Inflammatory macrophage treated with lipopolysaccharide for 1 hour (primary cell): ENCODE data around the gene TIGD2.

Source experiments
- DNase-seq, 2 donors: peaks; one replicate each; pipeline ENCODE4 v3.0.0-alpha.2; 2020 to 2022

TIGD2 gene

GRCh38 chr4:89110986-89111832 lies at the start of gene TIGD2:
Gene TIGD2 (plus strand): TSS chr4:89111533. CDS start chr4:89112975, 1,442 bp downstream.
- peak; percentile 82 to 88 for DNase-seq

GRCh38 chr4:89064848-89065247 lies 46.5 kb upstream of the TIGD2 start:
- no peak for DNase-seq

GRCh38 chr4:89067417-89067816 lies 43.9 kb upstream of the TIGD2 start:
- no peak for DNase-seq

GRCh38 chr4:89069481-89069880 lies 41.9 kb upstream of the TIGD2 start:
- no peak for DNase-seq

- no peak for DNase-seq
These were observed 41.3 kb upstream of the TIGD2 start for GRCh38 chr4:89070041-89070440.

- no peak for DNase-seq
These were observed 40.0 kb upstream of the TIGD2 start for GRCh38 chr4:89071311-89071710.

GRCh38 chr4:89072921-89073320 lies 38.4 kb upstream of the TIGD2 start:
- no peak for DNase-seq

- no peak for DNase-seq
These were observed 33.6 kb upstream of the TIGD2 start for GRCh38 chr4:89077761-89078160.

GRCh38 chr4:89078300-89078699 lies 33.0 kb upstream of the TIGD2 start:
- DNase-seq, result no peak

- peak; percentile 39 to 41 for DNase-seq
These were observed 12.3 kb upstream of the TIGD2 start for GRCh38 chr4:89099034-89099433.

- DNase-seq, result no peak
These were observed 11.9 kb upstream of the TIGD2 start for GRCh38 chr4:89099471-89099870.

- DNase-seq, result no peak
These were observed 10.5 kb upstream of the TIGD2 start for GRCh38 chr4:89100853-89101252.

GRCh38 chr4:89101256-89102161 lies 9.8 kb upstream of the TIGD2 start:
- peak; percentile 54 to 77 for DNase-seq

GRCh38 chr4:89105726-89106125 lies 5.6 kb upstream of the TIGD2 start:
- no peak for DNase-seq

GRCh38 chr4:89108091-89108490 lies 3.2 kb upstream of the TIGD2 start:
- DNase-seq, result no peak

- no peak for DNase-seq
These were observed 1.3 kb upstream of the TIGD2 start for GRCh38 chr4:89109841-89110540.

GRCh38 chr4:89110541-89110985 lies 770 bp upstream of the TIGD2 start:
- no peak for DNase-seq

- DNase-seq, result peak; percentile 29 to 39
These were observed 665 bp downstream of the TIGD2 start for GRCh38 chr4:89111833-89112563.

GRCh38 chr4:89113415-89113814 lies 2.1 kb downstream of the TIGD2 start:
- DNase-seq, result no peak

GRCh38 chr4:89114100-89114499 lies 2.8 kb downstream of the TIGD2 start:
- DNase-seq, result no peak

GRCh38 chr4:89117115-89117514 lies 5.8 kb downstream of the TIGD2 start:
- no peak for DNase-seq

GRCh38 chr4:89119166-89119565 lies 7.8 kb downstream of the TIGD2 start:
- DNase-seq, result no peak
